Esophagus (tissue), 2 donors: ENCODE measurements around the gene CHRNE. TPM values are rescaled to one million over a fixed set of nuclear protein-coding genes. Genes with fewer than 3 reads are reported as not detected.
A peak's percentile ranks its signal among the peaks of the same experiment; 100 is the strongest.
"Not testable (repeated sequence)": the region's sequence is repeated elsewhere in the genome, so short reads cannot be mapped to it uniquely, and the experiment has no call there.

Experiments
- H3K27ac ChIP-seq, 2 donors: one replicate each; pipeline ENCODE4 v1.5.1; 2013; ENCODE audit warnings: low read depth in 2 of 2, mild to moderate bottlenecking in 2 of 2, inconsistent platforms in 1 of 2, low read length in 1 of 2, moderate library complexity in 1 of 2
- H3K27me3 ChIP-seq, 2 donors: one replicate each; pipeline ENCODE4 v1.6.1; 2013; ENCODE audit warnings: low read length in 2 of 2, control low read depth in 1 of 2, mild to moderate bottlenecking in 1 of 2; ENCODE audit not compliant: insufficient read depth in 2 of 2, control insufficient read depth in 1 of 2
- H3K36me3 ChIP-seq, 2 donors: one replicate each; pipeline ENCODE4 v1.6.1; 2013; ENCODE audit warnings: low read length in 1 of 2; ENCODE audit not compliant: control insufficient read depth in 2 of 2, insufficient read depth in 2 of 2
- H3K4me1 ChIP-seq, 2 donors: one replicate each; pipeline ENCODE4 v1.6.1; 2013; ENCODE audit warnings: low read length in 1 of 2; ENCODE audit not compliant: control insufficient read depth in 2 of 2, insufficient read depth in 2 of 2
- H3K4me3 ChIP-seq, 2 donors: one replicate each; pipeline ENCODE4 v1.5.1; 2013; ENCODE audit warnings: low read length in 2 of 2, mild to moderate bottlenecking in 2 of 2, low read depth in 1 of 2, moderate library complexity in 1 of 2
- H3K9me3 ChIP-seq, 2 donors: one replicate each; pipeline ENCODE4 v1.6.1; 2013; ENCODE audit warnings: mild to moderate bottlenecking in 2 of 2, low read depth in 1 of 2, low read length in 1 of 2, moderate library complexity in 1 of 2; ENCODE audit not compliant: control insufficient read depth in 2 of 2, insufficient read depth in 1 of 2
- WGBS, 2 donors: extraction: QIAGEN DNeasy Blood & Tissue Kit; methylation state at CpG; one replicate each; pipeline ENCODE4 v1.1.7; 2013; 5-methylcytosine and 5-hydroxymethylcytosine counted together
- polyA plus RNA-seq, 2 donors: library from polyadenylated mRNA; stranded (reverse); fragments of 200-250 nt; gene quantifications; one replicate each; pipeline ENCODE4 v1.2.3, GENCODE V29; 2013
- donor health status: healthy with polysubstance abuse.
- donor health status: Bipolar disorder and iron deficiency.

Gene CHRNE
- polyA plus RNA-seq, 2 donors = 0.16 to 0.47 TPM

- Histone ChIP-seq H3K9me3 (no peaks in the 10 kb centered on the region), H3K4me1 (peaks cover 5 to 16% of the 10 kb centered on the region in 2 donors), H3K36me3 (peaks cover 0 to 4% of the 10 kb centered on the region in 2 donors), H3K27me3 (no peaks in the 10 kb centered on the region), H3K27ac (peak overlapping the region; percentile 69 to 79), H3K4me3 (peak overlapping the region; percentile 59 to 81)
- WGBS, 2 donors = 64 to 71% methylated on average over 9 of the region's 9 CpGs
These were observed 42.2 kb downstream of the CHRNE start for GRCh38 chr17:4860651-4861050.

GRCh38 chr17:4859816-4860625 lies 42.9 kb downstream of the CHRNE start:
- WGBS, 2 donors = 53 to 71% methylated on average over 32 of the region's 32 CpGs
- no peaks in the 10 kb centered on the region for H3K9me3 ChIP-seq
- no peaks in the 10 kb centered on the region for H3K27me3 ChIP-seq
- H3K4me3 ChIP-seq = peak overlapping the region; percentile 59 to 81
- peak overlapping the region; percentile 79 to 89 for H3K27ac ChIP-seq
- H3K4me1 ChIP-seq = peaks cover 5 to 16% of the 10 kb centered on the region in 2 donors
- H3K36me3 ChIP-seq = peaks cover 0 to 4% of the 10 kb centered on the region in 2 donors

- Histone ChIP-seq H3K27me3 (no peaks in the 10 kb centered on the region), H3K36me3 (peaks cover 0 to 4% of the 10 kb centered on the region in 2 donors), H3K4me3 (peak overlapping the region; percentile 13 to 81), H3K27ac (peak overlapping the region; percentile 79 to 83), H3K4me1 (peaks cover 8 to 18% of the 10 kb centered on the region in 2 donors), H3K9me3 (no peaks in the 10 kb centered on the region)
- 17 to 21% methylated on average over 5 of the region's 5 CpGs for WGBS, 2 donors
These were observed 44.0 kb downstream of the CHRNE start for GRCh38 chr17:4858882-4859260.

GRCh38 chr17:4858068-4858881 lies 44.6 kb downstream of the CHRNE start:
- Histone ChIP-seq H3K4me1 (peaks cover 8 to 22% of the 10 kb centered on the region in 2 donors), H3K27ac (peak overlapping the region; percentile 79 to 83), H3K4me3 (no peak overlapping the region), H3K9me3 (no peaks in the 10 kb centered on the region), H3K36me3 (peaks cover 0 to 4% of the 10 kb centered on the region in 2 donors), H3K27me3 (no peaks in the 10 kb centered on the region)
- 37 to 48% methylated on average over 6 to 7 of the region's 7 CpGs for whole genome bisulfite sequencing, 2 donors

GRCh38 chr17:4857347-4857746 lies 45.6 kb downstream of the CHRNE start:
- 66 to 67% methylated on average over 6 to 7 of the region's 7 CpGs for WGBS, 2 donors
- peaks cover 8 to 25% of the 10 kb centered on the region in 2 donors for H3K4me1 ChIP-seq
- not testable (repeated sequence) for H3K27me3 ChIP-seq, H3K9me3 ChIP-seq, H3K36me3 ChIP-seq, H3K4me3 ChIP-seq
- H3K27ac ChIP-seq = peak overlapping the region; percentile 79 to 83

GRCh38 chr17:4856937-4857314 lies 46.0 kb downstream of the CHRNE start:
- peaks cover 0 to 4% of the 10 kb centered on the region in 2 donors for H3K36me3 ChIP-seq
- peaks cover 8 to 27% of the 10 kb centered on the region in 2 donors for H3K4me1 ChIP-seq
- H3K27me3 ChIP-seq = no peaks in the 10 kb centered on the region
- H3K27ac ChIP-seq = peak overlapping the region in 1 of 2 donors; percentile 83
- H3K9me3 ChIP-seq = no peaks in the 10 kb centered on the region
- WGBS, 2 donors = 89 to 91% methylated on average over 7 of the region's 7 CpGs
- H3K4me3 ChIP-seq = no peak overlapping the region

- peak overlapping the region; percentile 11 to 64 for H3K27ac ChIP-seq
These were observed 46.5 kb downstream of the CHRNE start for GRCh38 chr17:4856271-4856936.

GRCh38 chr17:4854111-4854681 lies 48.7 kb downstream of the CHRNE start:
- Histone ChIP-seq H3K36me3 (no peaks in the 10 kb centered on the region), H3K4me1 (peaks cover 6 to 31% of the 10 kb centered on the region in 2 donors), H3K4me3 (peak overlapping the region in 1 of 2 donors; percentile 28), H3K27me3 (no peaks in the 10 kb centered on the region), H3K27ac (peak overlapping the region; percentile 93 to 99), H3K9me3 (no peaks in the 10 kb centered on the region)
- WGBS, 2 donors = 57 to 58% methylated on average over 5 of the region's 5 CpGs

More at GRCh38 chr17:4856271-4856936, 46.5 kb downstream of the CHRNE start:
- H3K36me3 ChIP-seq = peaks cover 0 to 4% of the 10 kb centered on the region in 2 donors
- WGBS, 2 donors = 86 to 88% methylated on average over 17 of the region's 17 CpGs
- no peaks in the 10 kb centered on the region for H3K9me3 ChIP-seq
- peaks cover 8 to 29% of the 10 kb centered on the region in 2 donors for H3K4me1 ChIP-seq
- H3K27me3 ChIP-seq = no peaks in the 10 kb centered on the region
- H3K4me3 ChIP-seq = no peak overlapping the region

GRCh38 chr17:4853208-4853671 lies 49.7 kb downstream of the CHRNE start:
- Histone ChIP-seq H3K36me3 (no peaks in the 10 kb centered on the region), H3K4me3 (peak overlapping the region in 1 of 2 donors; percentile 22), H3K27me3 (no peaks in the 10 kb centered on the region), H3K27ac (peak overlapping the region; percentile 93 to 99), H3K4me1 (peaks cover 6 to 33% of the 10 kb centered on the region in 2 donors), H3K9me3 (no peaks in the 10 kb centered on the region)
- 57 to 68% methylated on average over 2 of the region's 2 CpGs for WGBS, 2 donors
